ENCODE results near the gene DCC.

DNA sequence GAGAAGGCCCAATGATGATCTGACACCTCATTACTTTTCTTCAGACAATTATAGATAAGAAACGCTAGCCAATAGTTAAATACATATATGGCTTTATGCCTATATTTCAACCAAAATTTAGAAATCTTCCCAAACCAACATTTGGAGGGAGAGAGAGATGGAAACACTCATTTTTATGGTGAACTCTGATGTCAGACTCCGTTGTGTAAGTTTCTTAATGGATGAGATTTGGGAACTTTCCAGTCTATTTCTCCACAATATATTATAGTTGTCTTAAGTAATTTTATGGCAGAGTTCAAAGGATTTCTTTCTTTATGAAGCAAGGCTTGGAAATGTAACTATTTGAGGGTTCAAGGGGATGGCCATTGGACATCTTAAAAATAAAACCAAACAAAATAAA lies 407.0 kb downstream of the DCC start:
- TF ChIP-seq, protein P1, sequence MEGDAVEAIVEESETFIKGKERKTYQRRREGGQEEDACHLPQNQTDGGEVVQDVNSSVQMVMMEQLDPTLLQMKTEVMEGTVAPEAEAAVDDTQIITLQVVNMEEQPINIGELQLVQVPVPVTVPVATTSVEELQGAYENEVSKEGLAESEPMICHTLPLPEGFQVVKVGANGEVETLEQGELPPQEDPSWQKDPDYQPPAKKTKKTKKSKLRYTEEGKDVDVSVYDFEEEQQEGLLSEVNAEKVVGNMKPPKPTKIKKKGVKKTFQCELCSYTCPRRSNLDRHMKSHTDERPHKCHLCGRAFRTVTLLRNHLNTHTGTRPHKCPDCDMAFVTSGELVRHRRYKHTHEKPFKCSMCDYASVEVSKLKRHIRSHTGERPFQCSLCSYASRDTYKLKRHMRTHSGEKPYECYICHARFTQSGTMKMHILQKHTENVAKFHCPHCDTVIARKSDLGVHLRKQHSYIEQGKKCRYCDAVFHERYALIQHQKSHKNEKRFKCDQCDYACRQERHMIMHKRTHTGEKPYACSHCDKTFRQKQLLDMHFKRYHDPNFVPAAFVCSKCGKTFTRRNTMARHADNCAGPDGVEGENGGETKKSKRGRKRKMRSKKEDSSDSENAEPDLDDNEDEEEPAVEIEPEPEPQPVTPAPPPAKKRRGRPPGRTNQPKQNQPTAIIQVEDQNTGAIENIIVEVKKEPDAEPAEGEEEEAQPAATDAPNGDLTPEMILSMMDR (conservative IDR thresholded peaks at IDR 0.05): no peak
- TF ChIP-seq ZFX (IDR thresholded peaks at IDR 0.05): no peak

Measured in C4-2B (cell line).